ENCODE measurements around the gene CDKL5. TPM values are rescaled to one million over a fixed set of nuclear protein-coding genes. Genes with fewer than 3 reads are reported as not detected.
A peak's percentile ranks its signal among the peaks of the same experiment; 100 is the strongest.

Gene CDKL5
- total RNA-seq, 1 donor from 2014 or later, result 33.8 TPM

DNA sequence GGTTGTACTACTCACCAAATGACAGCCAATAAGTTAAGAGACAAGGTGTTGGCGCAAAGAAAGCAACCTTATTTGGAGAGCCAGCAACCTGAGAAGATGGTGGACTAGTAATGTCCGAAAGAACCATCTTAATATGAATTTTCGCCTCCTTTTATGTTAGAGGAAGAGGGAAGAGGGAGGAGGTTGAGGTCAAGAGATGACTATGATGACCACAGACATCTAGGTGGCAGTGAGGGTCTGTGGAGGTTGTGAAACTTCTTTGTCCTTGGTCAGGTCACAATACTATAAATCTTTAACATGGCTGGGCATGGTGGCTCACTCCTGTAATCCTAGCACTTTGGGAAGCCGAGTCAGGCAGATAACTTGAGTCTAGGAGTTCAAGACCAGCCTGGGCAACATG is 15.4 kb downstream of the CDKL5 start:
- Histone ChIP-seq H3K27ac (no peak overlapping the region), H3K36me3 (no peaks in the 10 kb centered on the region), H3K4me3 (no peak overlapping the region), H3K9me3 (no peaks in the 10 kb centered on the region), H3K27me3 (no peaks in the 10 kb centered on the region), H3K4me1 (no peaks in the 10 kb centered on the region)
- DNase-seq (no peak), ATAC-seq (no peak)
- TF ChIP-seq, protein P1, sequence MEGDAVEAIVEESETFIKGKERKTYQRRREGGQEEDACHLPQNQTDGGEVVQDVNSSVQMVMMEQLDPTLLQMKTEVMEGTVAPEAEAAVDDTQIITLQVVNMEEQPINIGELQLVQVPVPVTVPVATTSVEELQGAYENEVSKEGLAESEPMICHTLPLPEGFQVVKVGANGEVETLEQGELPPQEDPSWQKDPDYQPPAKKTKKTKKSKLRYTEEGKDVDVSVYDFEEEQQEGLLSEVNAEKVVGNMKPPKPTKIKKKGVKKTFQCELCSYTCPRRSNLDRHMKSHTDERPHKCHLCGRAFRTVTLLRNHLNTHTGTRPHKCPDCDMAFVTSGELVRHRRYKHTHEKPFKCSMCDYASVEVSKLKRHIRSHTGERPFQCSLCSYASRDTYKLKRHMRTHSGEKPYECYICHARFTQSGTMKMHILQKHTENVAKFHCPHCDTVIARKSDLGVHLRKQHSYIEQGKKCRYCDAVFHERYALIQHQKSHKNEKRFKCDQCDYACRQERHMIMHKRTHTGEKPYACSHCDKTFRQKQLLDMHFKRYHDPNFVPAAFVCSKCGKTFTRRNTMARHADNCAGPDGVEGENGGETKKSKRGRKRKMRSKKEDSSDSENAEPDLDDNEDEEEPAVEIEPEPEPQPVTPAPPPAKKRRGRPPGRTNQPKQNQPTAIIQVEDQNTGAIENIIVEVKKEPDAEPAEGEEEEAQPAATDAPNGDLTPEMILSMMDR (IDR thresholded peaks at IDR 0.05), result no peak
- intact Hi-C loops (cut with DNase I), result no loop called here

DNA sequence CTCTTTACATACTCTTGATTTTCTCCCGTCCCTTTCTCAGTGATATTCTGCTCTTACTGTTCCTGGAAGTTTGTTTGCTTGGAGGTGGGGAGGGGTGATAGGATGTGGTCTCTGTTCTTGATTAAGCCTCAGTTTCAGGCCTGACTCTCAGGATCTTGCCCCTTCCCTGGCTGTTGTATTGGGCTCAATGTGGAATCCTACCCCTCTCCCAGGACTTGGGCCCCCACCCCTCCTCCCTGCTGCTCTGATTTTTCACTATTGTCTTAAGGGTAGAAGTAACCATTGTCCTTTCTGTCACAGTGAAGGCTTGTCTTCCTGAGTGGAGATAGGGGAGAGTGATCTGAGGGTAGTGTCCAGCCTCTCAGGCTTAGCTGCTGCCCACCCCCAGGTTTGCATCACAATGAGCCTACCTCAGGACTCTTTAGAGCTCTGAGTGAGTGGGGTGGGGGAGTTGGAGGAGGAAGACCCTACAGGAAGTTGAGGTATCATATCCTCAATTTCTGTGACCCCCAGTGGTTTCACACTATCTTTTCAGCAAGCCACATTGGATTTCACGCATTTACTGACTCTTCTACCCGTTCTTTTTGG is 16.5 kb downstream of the CDKL5 start:
- TF ChIP-seq, protein P1 (IDR thresholded peaks at IDR 0.05), result no peak
- no peak overlapping the region for H3K27ac ChIP-seq
- DNase-seq (no peak), ATAC-seq (no peak)
- H3K4me1 ChIP-seq, result no peaks in the 10 kb centered on the region
- intact Hi-C loops (cut with DNase I), result no loop called here
- no peaks in the 10 kb centered on the region for H3K27me3 ChIP-seq
- no peaks in the 10 kb centered on the region for H3K9me3 ChIP-seq
- H3K4me3 ChIP-seq, result no peak overlapping the region
- no peaks in the 10 kb centered on the region for H3K36me3 ChIP-seq

DNA sequence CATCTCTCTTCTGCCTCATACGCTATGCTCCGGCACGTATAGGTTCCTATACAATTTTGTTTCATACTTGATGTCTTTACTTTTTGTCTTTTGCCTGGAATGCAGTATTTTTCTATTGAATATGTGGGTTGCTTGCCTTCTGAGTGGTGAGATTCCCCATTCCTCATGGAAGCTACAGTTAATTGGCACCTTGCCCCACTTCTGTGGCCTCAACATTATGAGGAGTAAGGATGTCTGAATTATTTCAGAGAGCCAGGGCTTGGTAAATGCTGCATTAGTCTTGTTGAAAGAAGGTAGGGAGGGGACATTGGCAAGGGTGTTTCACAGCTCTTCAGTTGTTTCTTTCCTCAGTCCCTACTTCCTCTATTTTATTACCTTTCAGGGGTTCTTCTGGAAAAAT is 23.0 kb downstream of the CDKL5 start:
- DNase-seq (no peak), ATAC-seq (no peak)
- no peak overlapping the region for H3K27ac ChIP-seq
- H3K36me3 ChIP-seq, result no peaks in the 10 kb centered on the region
- H3K4me1 ChIP-seq, result no peaks in the 10 kb centered on the region
- no peaks in the 10 kb centered on the region for H3K27me3 ChIP-seq
- H3K4me3 ChIP-seq, result no peak overlapping the region
- no peaks in the 10 kb centered on the region for H3K9me3 ChIP-seq
- intact Hi-C loops (cut with DNase I), result no loop called here
- TF ChIP-seq, protein P1 (IDR thresholded peaks at IDR 0.05), result no peak

DNA sequence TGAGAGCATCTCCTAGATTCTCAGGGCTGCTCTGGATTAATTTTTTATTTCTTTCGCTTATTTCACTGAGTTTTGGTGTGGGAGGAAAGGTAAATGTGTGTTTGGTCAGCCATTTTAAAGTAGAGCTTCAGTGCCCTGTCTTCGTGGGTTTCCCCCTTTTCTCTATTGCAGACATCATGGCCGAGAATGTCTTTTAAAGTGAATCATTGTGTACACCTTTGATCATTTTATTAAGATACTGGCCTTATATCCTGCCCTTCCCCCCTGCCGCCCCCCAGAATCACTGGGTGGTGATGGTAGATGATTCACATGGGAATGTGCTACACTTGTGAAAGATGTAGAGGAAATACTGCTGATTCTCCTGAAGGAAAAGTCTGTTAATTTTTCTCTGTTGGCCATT is 23.8 kb downstream of the CDKL5 start:
- H3K4me3 ChIP-seq, result no peak overlapping the region
- no peaks in the 10 kb centered on the region for H3K36me3 ChIP-seq
- H3K4me1 ChIP-seq, result no peaks in the 10 kb centered on the region
- H3K27me3 ChIP-seq, result no peaks in the 10 kb centered on the region
- H3K27ac ChIP-seq, result no peak overlapping the region
- intact Hi-C loops (cut with DNase I), result no loop called here
- TF ChIP-seq, protein P1 (IDR thresholded peaks at IDR 0.05), result no peak
- ATAC-seq (no peak), DNase-seq (no peak)
- H3K9me3 ChIP-seq, result no peaks in the 10 kb centered on the region

DNA sequence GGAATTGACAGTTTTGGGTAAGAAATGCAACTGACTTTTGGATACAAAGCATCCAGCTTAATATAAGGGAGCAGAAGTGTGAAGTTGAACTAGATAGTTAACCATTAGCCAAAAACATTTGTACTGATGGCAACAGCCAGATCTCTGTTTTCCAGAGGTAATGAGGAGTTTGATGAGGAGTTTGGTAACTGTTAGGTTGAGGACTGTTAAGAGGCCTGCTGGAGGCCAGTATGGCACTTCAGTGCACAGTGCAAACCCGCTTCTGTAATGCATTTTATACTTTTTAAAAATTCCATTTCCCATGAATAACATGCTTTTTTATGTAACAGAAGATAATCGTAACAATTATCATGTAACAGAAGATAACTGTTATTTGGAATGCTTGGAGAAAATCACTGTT is 30.0 kb downstream of the CDKL5 start:
- H3K36me3 ChIP-seq, result no peaks in the 10 kb centered on the region
- intact Hi-C loops (cut with DNase I), result no loop called here
- no peak overlapping the region for H3K27ac ChIP-seq
- H3K4me3 ChIP-seq, result no peak overlapping the region
- H3K27me3 ChIP-seq, result no peaks in the 10 kb centered on the region
- TF ChIP-seq, protein P1 (IDR thresholded peaks at IDR 0.05), result no peak
- H3K9me3 ChIP-seq, result no peaks in the 10 kb centered on the region
- DNase-seq (no peak), ATAC-seq (peak; percentile 50)
- no peaks in the 10 kb centered on the region for H3K4me1 ChIP-seq

DNA sequence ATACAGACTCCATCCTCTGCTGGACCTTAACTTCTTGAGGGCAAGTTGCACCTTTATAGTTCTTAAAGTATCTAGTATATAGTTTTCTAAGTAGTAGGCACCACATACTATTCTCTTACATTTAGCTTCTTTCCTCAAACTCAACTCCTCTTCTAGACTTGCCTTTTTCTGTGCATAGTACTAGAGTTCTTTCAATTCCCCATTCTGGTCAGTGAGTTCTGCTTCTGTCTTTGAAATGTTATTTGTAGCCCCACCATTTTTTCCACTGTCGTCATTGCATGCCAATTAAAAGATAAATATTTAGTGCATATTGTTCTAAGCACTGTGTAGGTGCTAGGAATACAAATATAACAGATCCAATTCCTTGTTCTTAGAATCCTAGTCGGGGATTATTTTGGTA is 31.6 kb downstream of the CDKL5 start:
- DNase-seq (no peak), ATAC-seq (no peak)
- H3K36me3 ChIP-seq, result no peaks in the 10 kb centered on the region

More for the DNA sequence above, 31.6 kb downstream of the CDKL5 start:
- Histone ChIP-seq H3K27me3 (no peaks in the 10 kb centered on the region), H3K27ac (no peak overlapping the region), H3K4me3 (no peak overlapping the region), H3K4me1 (no peaks in the 10 kb centered on the region), H3K9me3 (no peaks in the 10 kb centered on the region)
- TF ChIP-seq, protein P1 (IDR thresholded peaks at IDR 0.05), result no peak
- intact Hi-C loops (cut with DNase I), result no loop called here

Measured in upper lobe of right lung (tissue), 1 donor.